H1 (cell line): Measurements from ENCODE around the gene PDE4C. TPM values are rescaled to one million over a fixed set of nuclear protein-coding genes. Genes with fewer than 3 reads are reported as not detected.
A peak's percentile ranks its signal among the peaks of the same experiment; 100 is the strongest.

ENCODE experiments used
- BRCA1 ChIP-seq: IDR thresholded peaks from 2 replicates; pipeline ENCODE4 v1.6.1; 2012; ENCODE audit warnings: low read depth, low read length, improper control_type of control experiment
- CBX5 ChIP-seq: fragments of 300-800, 300-1000 bp; sonication (generic); IDR thresholded peaks from 2 replicates; pipeline ENCODE4 v1.7.1; 2016; ENCODE audit warnings: antibody characterized with exemption, low read length, low read depth
- CBX8 ChIP-seq: fragments of 300-800, 300-1000 bp; sonication (generic); IDR thresholded peaks from 2 replicates; pipeline ENCODE4 v1.7.1; 2016; ENCODE audit warnings: low read depth, low read length, borderline replicate concordance
- CEBPB ChIP-seq: IDR thresholded peaks from 2 replicates; pipeline ENCODE4 v1.6.1; 2012; ENCODE audit warnings: low read depth, low read length
- FOSL1 ChIP-seq: IDR thresholded peaks from 2 replicates; pipeline ENCODE4 v1.6.1; 2011; ENCODE audit warnings: mild to moderate bottlenecking, low read depth, low read length, moderate library complexity; ENCODE audit not compliant: insufficient read depth
- JUND ChIP-seq: IDR thresholded peaks from 2 replicates; pipeline ENCODE4 v1.6.1; 2011; ENCODE audit warnings: mild to moderate bottlenecking, improper control_type of control experiment, low read length
- KDM5A ChIP-seq: fragments of 200-600 bp; IDR thresholded peaks from 2 replicates; pipeline ENCODE4 v1.7.1; 2012; ENCODE audit warnings: mild to moderate bottlenecking, low read length, inconsistent platforms, mixed read lengths
- MAFK ChIP-seq: IDR thresholded peaks from 2 replicates; pipeline ENCODE4 v1.6.1; 2012; ENCODE audit warnings: low read depth, mild to moderate bottlenecking, improper control_type of control experiment, low read length
- RFX5 ChIP-seq: IDR thresholded peaks from 2 replicates; pipeline ENCODE4 v1.6.1; 2011; ENCODE audit warnings: low read depth, low read length, improper control_type of control experiment, borderline replicate concordance
- RNF2 ChIP-seq: fragments of 200-900, 300-1000 bp; sonication (generic); IDR thresholded peaks from 2 replicates; pipeline ENCODE4 v1.7.1; 2016; ENCODE audit warnings: borderline replicate concordance, low read depth, mild to moderate bottlenecking, antibody characterized with exemption, low read length; ENCODE audit not compliant: poor library complexity, severe bottlenecking; ENCODE audit errors: missing control alignments
- RXRA ChIP-seq: IDR thresholded peaks from 2 replicates; pipeline ENCODE4 v1.6.1; 2011; ENCODE audit warnings: low read depth, mild to moderate bottlenecking, low read length, moderate library complexity; ENCODE audit not compliant: insufficient read depth
- SIN3A ChIP-seq, 2 experiments: IDR thresholded peaks in 1 of 2; conservative IDR thresholded peaks in 1 of 2; 2 replicates each; pipeline ENCODE4 v1.6.1; 2011 to 2012; ENCODE audit warnings: low read length in 2 of 2, improper control_type of control experiment in 1 of 2, low read depth in 1 of 2, mild to moderate bottlenecking in 1 of 2
- SUZ12 ChIP-seq: fragments of 200-600 bp; sonication (generic); IDR thresholded peaks from 2 replicates; pipeline ENCODE4 v1.6.1; 2012; ENCODE audit warnings: mild to moderate bottlenecking, inconsistent platforms, low read length, moderate library complexity, mixed read lengths
- TAF1 ChIP-seq: IDR thresholded peaks from 2 replicates; pipeline ENCODE4 v1.6.1; 2011; ENCODE audit warnings: mild to moderate bottlenecking, low read depth, low read length
- TBP ChIP-seq: IDR thresholded peaks from 2 replicates; pipeline ENCODE4 v1.6.1; 2011; ENCODE audit warnings: low read depth, low read length, improper control_type of control experiment
- TEAD4 ChIP-seq: IDR thresholded peaks from 2 replicates; pipeline ENCODE4 v1.6.1; 2012; ENCODE audit warnings: low read depth, low read length, inconsistent platforms, mixed read lengths
- polyA plus RNA-seq, 7 experiments: library from polyadenylated mRNA; depleted of rRNA in 3 of 7; stranded (reverse) in 5 of 7; unstranded in 2 of 7; fragments of >200 nt in 5 of 7; fragments of 200-250 nt in 2 of 7; gene quantifications; 1 replicate in 5 of 7; 2 replicates in 1 of 7; 4 replicates in 1 of 7; pipeline versions ENCODE4 v1.2.1 to v1.2.3, GENCODE V29; 2011 to 2013; ENCODE audit warnings: missing spikeins in 2 of 7, mixed read lengths in 2 of 7
- total RNA-seq: library from RNA; stranded (reverse); fragmentation: NEBNext Ultra II Directional; extraction: Animal tissue kit (Norgen Biotek cat#: 25700); gene quantifications from 2 replicates; pipeline ENCODE4 v1.2.1, GENCODE V29; 2021
- TF ChIP-seq, protein P1 (sequence below): IDR thresholded peaks from 2 replicates; pipeline ENCODE4 v1.6.1; 2012; ENCODE audit warnings: inconsistent platforms
- TF ChIP-seq, protein P2 (sequence below): IDR thresholded peaks from 2 replicates; pipeline ENCODE4 v1.6.1; 2012; ENCODE audit warnings: low read length, inconsistent platforms
- TF ChIP-seq, protein P3 (sequence below): IDR thresholded peaks from 2 replicates; pipeline ENCODE4 v1.6.1; 2012; ENCODE audit warnings: inconsistent platforms

PDE4C gene
- total and polyA plus RNA-seq, 2 of the 8 experiments (the other 6 are each of a cell fraction or from before 2014, with no cell fraction given): 2.7 to 3.1 TPM

DNA sequence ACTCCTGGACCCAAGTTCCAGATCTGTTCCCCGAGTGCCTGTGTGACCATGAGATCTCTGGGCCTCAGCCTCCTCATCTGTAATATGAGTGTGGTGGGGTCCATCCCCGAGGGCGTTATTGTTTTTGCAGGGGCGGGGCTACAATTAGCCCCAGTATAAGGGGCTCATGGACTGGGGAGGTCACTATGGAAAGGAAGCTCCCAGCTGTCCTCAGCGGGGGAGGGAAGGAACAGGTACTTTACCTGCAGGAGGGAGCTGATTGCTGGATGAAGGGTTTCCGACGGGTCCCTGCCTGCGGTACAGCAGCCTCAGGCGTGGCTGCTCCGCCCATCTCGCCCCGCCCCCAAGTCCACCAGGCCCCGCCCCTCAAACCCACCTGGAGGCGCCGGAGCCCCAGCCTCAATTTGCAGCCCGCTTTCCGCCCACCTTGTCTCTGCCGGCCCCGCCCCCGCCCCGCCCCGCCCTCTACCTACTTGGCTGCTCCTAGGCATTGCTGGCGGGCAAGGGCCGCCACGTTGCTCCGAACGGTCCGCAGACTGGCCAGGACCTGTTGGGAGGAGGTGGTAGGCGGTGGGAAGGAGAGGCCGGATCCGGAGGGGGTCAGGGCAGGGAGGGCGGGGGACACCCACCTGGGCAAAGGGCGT is 5.5 kb downstream of the PDE4C start (continued):
- TF ChIP-seq SUZ12: no peak
- no peak for TF ChIP-seq RFX5
- TF ChIP-seq CBX8: no peak
- TF ChIP-seq, protein P1, sequence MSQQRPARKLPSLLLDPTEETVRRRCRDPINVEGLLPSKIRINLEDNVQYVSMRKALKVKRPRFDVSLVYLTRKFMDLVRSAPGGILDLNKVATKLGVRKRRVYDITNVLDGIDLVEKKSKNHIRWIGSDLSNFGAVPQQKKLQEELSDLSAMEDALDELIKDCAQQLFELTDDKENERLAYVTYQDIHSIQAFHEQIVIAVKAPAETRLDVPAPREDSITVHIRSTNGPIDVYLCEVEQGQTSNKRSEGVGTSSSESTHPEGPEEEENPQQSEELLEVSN: 0 out of 2 replicates have a peak, but pooled peaks have one; percentile 34
- TF ChIP-seq CBX5: no peak
- no peak for TF ChIP-seq RXRA
- no peak for TF ChIP-seq RNF2
- no peak for TF ChIP-seq KDM5A
- peak; percentile 64 for TF ChIP-seq TAF1
- no peak for TF ChIP-seq CEBPB
- no peak for TF ChIP-seq BRCA1
- no peak for TF ChIP-seq JUND
- TF ChIP-seq, protein P2, sequence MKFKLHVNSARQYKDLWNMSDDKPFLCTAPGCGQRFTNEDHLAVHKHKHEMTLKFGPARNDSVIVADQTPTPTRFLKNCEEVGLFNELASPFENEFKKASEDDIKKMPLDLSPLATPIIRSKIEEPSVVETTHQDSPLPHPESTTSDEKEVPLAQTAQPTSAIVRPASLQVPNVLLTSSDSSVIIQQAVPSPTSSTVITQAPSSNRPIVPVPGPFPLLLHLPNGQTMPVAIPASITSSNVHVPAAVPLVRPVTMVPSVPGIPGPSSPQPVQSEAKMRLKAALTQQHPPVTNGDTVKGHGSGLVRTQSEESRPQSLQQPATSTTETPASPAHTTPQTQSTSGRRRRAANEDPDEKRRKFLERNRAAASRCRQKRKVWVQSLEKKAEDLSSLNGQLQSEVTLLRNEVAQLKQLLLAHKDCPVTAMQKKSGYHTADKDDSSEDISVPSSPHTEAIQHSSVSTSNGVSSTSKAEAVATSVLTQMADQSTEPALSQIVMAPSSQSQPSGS: no peak
- TF ChIP-seq MAFK: no peak
- TF ChIP-seq, protein P3, sequence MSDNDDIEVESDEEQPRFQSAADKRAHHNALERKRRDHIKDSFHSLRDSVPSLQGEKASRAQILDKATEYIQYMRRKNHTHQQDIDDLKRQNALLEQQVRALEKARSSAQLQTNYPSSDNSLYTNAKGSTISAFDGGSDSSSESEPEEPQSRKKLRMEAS: peak; percentile 49; the same call in 1 of the 2 replicates
- no peak for TF ChIP-seq TEAD4
- no peak; the same call in 1 of the 2 replicates for TF ChIP-seq TBP
- TF ChIP-seq SIN3A (conservative IDR thresholded peaks at IDR 0.05 in 1 of 2, IDR thresholded peaks at IDR 0.05 in 1 of 2; ENCODE audit: low read depth in 1 of 2, low read length in 2 of 2): no peak
- no peak for TF ChIP-seq FOSL1
- TF ChIP-seq, all 59 proteins: peak for 6
